ENCODE data around the gene NTN3.
A peak's percentile ranks its signal among the peaks of the same experiment; 100 is the strongest.

The NTN3 gene

DNA sequence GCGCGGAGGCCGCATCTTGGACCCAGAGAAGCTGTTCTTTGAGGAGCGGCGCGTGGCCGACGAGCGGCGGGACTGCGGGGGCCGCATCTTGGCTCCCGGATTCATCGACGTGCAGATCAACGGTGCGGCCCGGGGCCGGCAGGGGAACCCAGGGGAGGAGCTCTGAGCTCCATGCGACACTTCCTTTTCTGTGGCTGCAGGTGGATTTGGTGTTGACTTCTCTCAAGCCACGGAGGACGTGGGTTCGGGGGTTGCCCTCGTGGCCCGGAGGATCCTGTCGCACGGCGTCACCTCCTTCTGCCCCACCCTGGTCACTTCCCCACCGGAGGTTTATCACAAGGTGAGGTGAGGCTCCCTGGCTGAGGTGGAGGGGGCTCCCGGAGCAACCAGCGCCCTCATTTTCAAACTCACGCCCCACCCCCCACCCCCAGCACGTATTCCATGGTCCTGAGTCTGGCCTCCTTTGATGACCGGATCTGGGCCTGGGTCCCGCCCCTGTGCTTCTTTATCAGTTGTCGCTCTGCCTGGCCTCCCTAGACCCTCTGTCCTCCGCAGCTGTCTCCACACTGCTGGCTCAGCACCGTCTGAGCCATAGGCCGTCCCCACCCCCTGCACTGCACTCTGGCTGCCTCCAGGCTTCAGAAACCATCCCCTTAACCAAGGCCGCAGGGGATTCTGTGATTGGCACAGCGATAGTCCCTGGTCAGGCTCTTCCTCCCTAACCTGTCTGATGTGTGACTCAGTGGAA lies 49.9 kb downstream of the NTN3 start:
- Histone ChIP-seq H3K9ac (ENCODE audit: low read length) (peak overlapping the region; percentile 64), H3K79me2 (ENCODE audit: insufficient read depth, low read length) (peaks cover 18% of the 10 kb centered on the region), H3K4me2 (ENCODE audit: low read length) (peak overlapping the region; percentile 70), H3K27me3 (ENCODE audit: insufficient read depth, low read length) (no peaks in the 10 kb centered on the region), H2AFZ (ENCODE audit: low read length) (no peak overlapping the region), H3K4me1 (ENCODE audit: insufficient read depth, low read length, severe bottlenecking) (peaks cover 24% of the 10 kb centered on the region), H3K27ac (ENCODE audit: low read depth, low read length, poor library complexity, severe bottlenecking) (no peak overlapping the region), H3K9me3 (ENCODE audit: low read length) (no peaks in the 10 kb centered on the region), H3K4me3 (ENCODE audit: low read depth, low read length, poor library complexity, severe bottlenecking) (peak overlapping the region; percentile 65), H3K36me3 (ENCODE audit: insufficient read depth, low read length) (peaks cover 17% of the 10 kb centered on the region; the same call in 1 of the 2 replicates), H4K20me1 (ENCODE audit: insufficient read depth, low read length) (no peaks in the 10 kb centered on the region), H3F3A (ENCODE audit: insufficient read depth, low read length) (no peaks in the 10 kb centered on the region), H3K9me2 (ENCODE audit: low read depth, low read length) (no peaks in the 10 kb centered on the region)
- TF ChIP-seq EZH2 (IDR thresholded peaks at IDR 0.05; ENCODE audit: borderline replicate concordance, low read length), result no peak
- TF ChIP-seq, protein P1, sequence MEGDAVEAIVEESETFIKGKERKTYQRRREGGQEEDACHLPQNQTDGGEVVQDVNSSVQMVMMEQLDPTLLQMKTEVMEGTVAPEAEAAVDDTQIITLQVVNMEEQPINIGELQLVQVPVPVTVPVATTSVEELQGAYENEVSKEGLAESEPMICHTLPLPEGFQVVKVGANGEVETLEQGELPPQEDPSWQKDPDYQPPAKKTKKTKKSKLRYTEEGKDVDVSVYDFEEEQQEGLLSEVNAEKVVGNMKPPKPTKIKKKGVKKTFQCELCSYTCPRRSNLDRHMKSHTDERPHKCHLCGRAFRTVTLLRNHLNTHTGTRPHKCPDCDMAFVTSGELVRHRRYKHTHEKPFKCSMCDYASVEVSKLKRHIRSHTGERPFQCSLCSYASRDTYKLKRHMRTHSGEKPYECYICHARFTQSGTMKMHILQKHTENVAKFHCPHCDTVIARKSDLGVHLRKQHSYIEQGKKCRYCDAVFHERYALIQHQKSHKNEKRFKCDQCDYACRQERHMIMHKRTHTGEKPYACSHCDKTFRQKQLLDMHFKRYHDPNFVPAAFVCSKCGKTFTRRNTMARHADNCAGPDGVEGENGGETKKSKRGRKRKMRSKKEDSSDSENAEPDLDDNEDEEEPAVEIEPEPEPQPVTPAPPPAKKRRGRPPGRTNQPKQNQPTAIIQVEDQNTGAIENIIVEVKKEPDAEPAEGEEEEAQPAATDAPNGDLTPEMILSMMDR (IDR thresholded peaks at IDR 0.05; ENCODE audit: low read length), result no peak

All from OCI-LY1 (cell line).